HEK293 (cell line): Measurements from ENCODE around the gene HSD17B12.
"Not testable (repeated sequence)": the region's sequence is repeated elsewhere in the genome, so short reads cannot be mapped to it uniquely, and the experiment has no call there.

Source experiments
- CTCF ChIA-PET: fragments of 350-600 bp; formaldehyde crosslinking; extraction: SDS; loops from one replicate; lab custom pipeline; 2021; ENCODE audit warnings: antibody characterized with exemption; lab: Yijun Ruan, JAX
- POLR2A ChIA-PET: fragments of 300-600 bp; formaldehyde crosslinking; extraction: SDS; loops from one replicate; lab custom pipeline; 2020; ENCODE audit warnings: antibody characterized with exemption, inconsistent platforms; lab: Yijun Ruan, JAX
- H3K27ac ChIP-seq: fragments of 200-500 bp; sonication (Bioruptor generic); 2 replicates; pipeline ENCODE4 v1.5.1; 2014; ENCODE audit warnings: low read depth, low read length, control low read depth, inconsistent platforms; ENCODE audit errors: extremely low read depth
- H3K36me3 ChIP-seq, 2 experiments: fragments of 200-500 bp in 1 of 2; sonication (Bioruptor generic) in 1 of 2; 1 replicate in 1 of 2; 2 replicates in 1 of 2; pipeline ENCODE4 v1.5.1; 2014 to 2017; ENCODE audit warnings: inconsistent platforms in 2 of 2, low read length in 2 of 2; ENCODE audit not compliant: control insufficient read depth in 2 of 2, insufficient read depth in 1 of 2
- H3K4me1 ChIP-seq: fragments of 200-500 bp; sonication (Bioruptor generic); 2 replicates; pipeline ENCODE4 v1.5.1; 2014; ENCODE audit warnings: mild to moderate bottlenecking, low read length, inconsistent platforms; ENCODE audit not compliant: control insufficient read depth, insufficient read depth
- H3K4me3 ChIP-seq: 2 replicates; pipeline ENCODE4 v1.5.1; 2011; ENCODE audit warnings: low read depth, mild to moderate bottlenecking, control low read depth, low read length, moderate library complexity
- H3K9me3 ChIP-seq: fragments of 200-500 bp; sonication (Bioruptor generic); 2 replicates; pipeline ENCODE4 v1.5.1; 2014; ENCODE audit warnings: low read depth, low read length, inconsistent platforms; ENCODE audit not compliant: control insufficient read depth, insufficient read depth
- KLF16 ChIP-seq: fragments of 450-650 bp; formaldehyde crosslinking; IDR thresholded peaks from 2 replicates; pipeline ENCODE4 v1.5.1; 2017; ENCODE audit warnings: missing biosample characterization, missing genetic modification characterization
- YY2 ChIP-seq: fragments of 450-650 bp; formaldehyde crosslinking; IDR thresholded peaks from 2 replicates; pipeline ENCODE4 v1.5.1; 2016; ENCODE audit warnings: missing biosample characterization, missing genetic modification characterization
- ZBTB1 ChIP-seq: fragments of 450-650 bp; formaldehyde crosslinking; IDR thresholded peaks from 2 replicates; pipeline ENCODE4 v1.5.1; 2016; ENCODE audit warnings: missing biosample characterization, missing genetic modification characterization
- ZBTB7A ChIP-seq: fragments of 450-650 bp; formaldehyde crosslinking; IDR thresholded peaks from 2 replicates; pipeline ENCODE4 v1.5.1; 2016; ENCODE audit warnings: low read depth, missing biosample characterization, missing genetic modification characterization
- ZFP41 ChIP-seq: fragments of 450-650 bp; formaldehyde crosslinking; IDR thresholded peaks from 2 replicates; pipeline ENCODE4 v1.5.1; 2016; ENCODE audit warnings: missing biosample characterization, missing genetic modification characterization, borderline replicate concordance
- ZNF16 ChIP-seq: fragments of 450-650 bp; formaldehyde crosslinking; IDR thresholded peaks from 2 replicates; pipeline ENCODE4 v1.5.1; 2016; ENCODE audit warnings: low read depth, missing biosample characterization, missing genetic modification characterization
- ZNF169 ChIP-seq: fragments of 450-650 bp; formaldehyde crosslinking; IDR thresholded peaks from 2 replicates; pipeline ENCODE4 v1.5.1; 2016; ENCODE audit warnings: missing biosample characterization, missing genetic modification characterization
- ZNF2 ChIP-seq: fragments of 450-650 bp; formaldehyde crosslinking; IDR thresholded peaks from 2 replicates; pipeline ENCODE4 v1.5.1; 2016; ENCODE audit warnings: missing biosample characterization, missing genetic modification characterization
- ZNF248 ChIP-seq: fragments of 450-650 bp; formaldehyde crosslinking; IDR thresholded peaks from 2 replicates; pipeline ENCODE4 v1.5.1; 2017; ENCODE audit warnings: missing biosample characterization, missing genetic modification characterization
- ZNF292 ChIP-seq: fragments of 450-650 bp; formaldehyde crosslinking; IDR thresholded peaks from 2 replicates; pipeline ENCODE4 v1.5.1; 2016; ENCODE audit warnings: low read depth, missing biosample characterization, missing genetic modification characterization, borderline replicate concordance
- ZNF341 ChIP-seq: fragments of 450-650 bp; formaldehyde crosslinking; IDR thresholded peaks from 2 replicates; pipeline ENCODE4; 2016; ENCODE audit warnings: low read depth, missing biosample characterization, missing genetic modification characterization
- ZNF350 ChIP-seq: fragments of 450-650 bp; formaldehyde crosslinking; IDR thresholded peaks from 2 replicates; pipeline ENCODE4 v1.5.0; 2017; ENCODE audit warnings: missing biosample characterization, mild to moderate bottlenecking, missing genetic modification characterization
- ZNF514 ChIP-seq: fragments of 450-650 bp; formaldehyde crosslinking; IDR thresholded peaks from 2 replicates; pipeline ENCODE4 v1.5.1; 2016; ENCODE audit warnings: missing biosample characterization, missing genetic modification characterization
- ZNF549 ChIP-seq: fragments of 450-650 bp; IDR thresholded peaks from 2 replicates; pipeline ENCODE4 v1.5.1; 2018; ENCODE audit warnings: missing biosample characterization, missing genetic modification characterization, mild to moderate bottlenecking, inconsistent platforms, moderate library complexity
- ZNF555 ChIP-seq: fragments of 450-650 bp; formaldehyde crosslinking; conservative IDR thresholded peaks from 2 replicates; pipeline ENCODE4 v1.5.1; 2017; ENCODE audit warnings: missing biosample characterization, mild to moderate bottlenecking, missing genetic modification characterization, inconsistent platforms
- ZNF560 ChIP-seq: fragments of 450-650 bp; formaldehyde crosslinking; IDR thresholded peaks from 2 replicates; pipeline ENCODE4 v1.5.1; 2017; ENCODE audit warnings: missing biosample characterization, missing genetic modification characterization, borderline replicate concordance
- ZNF571 ChIP-seq: fragments of 450-650 bp; formaldehyde crosslinking; IDR thresholded peaks from 2 replicates; pipeline ENCODE4 v1.5.0; 2017; ENCODE audit warnings: missing biosample characterization, missing genetic modification characterization
- ZNF585B ChIP-seq: fragments of 450-650 bp; formaldehyde crosslinking; IDR thresholded peaks from 2 replicates; pipeline ENCODE4 v1.5.1; 2016; ENCODE audit warnings: missing biosample characterization, missing genetic modification characterization
- ZSCAN23 ChIP-seq: fragments of 450-650 bp; formaldehyde crosslinking; IDR thresholded peaks from 2 replicates; pipeline ENCODE4 v1.5.1; 2016; ENCODE audit warnings: missing biosample characterization, missing genetic modification characterization
- TF ChIP-seq, protein P1 (sequence below): fragments of 450-650 bp; formaldehyde crosslinking; IDR thresholded peaks from 2 replicates; pipeline ENCODE4 v1.5.1; 2016; ENCODE audit warnings: missing biosample characterization, missing genetic modification characterization
- TF ChIP-seq, protein P2 (sequence below): fragments of 450-650 bp; formaldehyde crosslinking; IDR thresholded peaks from 2 replicates; pipeline ENCODE4 v1.5.1; 2017; ENCODE audit warnings: missing biosample characterization, mild to moderate bottlenecking, missing genetic modification characterization, moderate library complexity
- TF ChIP-seq, protein P3 (sequence below): fragments of 450-650 bp; formaldehyde crosslinking; IDR thresholded peaks from 2 replicates; pipeline ENCODE4 v1.5.1; 2016; ENCODE audit warnings: missing biosample characterization, missing genetic modification characterization
- TF ChIP-seq, protein P4 (sequence below): fragments of 450-650 bp; formaldehyde crosslinking; IDR thresholded peaks from 2 replicates; pipeline ENCODE4 v1.5.1; 2016; ENCODE audit warnings: missing biosample characterization, missing genetic modification characterization
- TF ChIP-seq, protein P5 (sequence below): fragments of 450-650 bp; formaldehyde crosslinking; IDR thresholded peaks from 2 replicates; pipeline ENCODE4 v1.5.1; 2016; ENCODE audit warnings: missing biosample characterization, missing genetic modification characterization

Gene HSD17B12

DNA sequence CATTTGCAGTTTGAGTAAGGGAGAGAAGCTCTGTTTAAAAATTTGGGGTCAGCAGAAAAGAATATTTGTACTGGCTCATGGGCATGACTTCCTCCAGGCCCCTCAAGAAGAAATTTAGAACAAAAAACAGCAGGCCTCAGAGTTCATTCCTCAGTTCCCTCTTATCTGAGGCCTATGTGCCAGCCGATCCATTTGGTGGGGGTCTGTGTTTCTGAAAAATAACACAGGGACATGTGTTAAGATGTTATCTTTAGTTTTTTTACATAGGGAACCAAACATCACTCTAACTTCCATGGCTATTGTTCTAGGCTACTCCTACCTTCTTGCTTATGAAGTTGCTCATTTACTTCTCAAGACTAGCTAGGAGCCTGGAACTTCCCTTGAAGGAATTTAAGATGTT lies 16.2 kb upstream of the HSD17B12 start:
- Histone ChIP-seq H3K4me1 (no peaks in the 10 kb centered on the region), H3K9me3 (no peaks in the 10 kb centered on the region), H3K27ac (no peak overlapping the region), H3K36me3 (no peaks in the 10 kb centered on the region), H3K4me3 (no peak overlapping the region)
- CTCF ChIA-PET = interaction anchor here (0.9 to 1.3 kb wide), 3 partner anchors 16 to 97 kb away, joined by 3 to 4 read pairs (median 4); no protein-coding TSS in a partner anchor
- POLR2A ChIA-PET = no interaction called here
- TF ChIP-seq ZNF585B (tag by site-specific recombination) (no peak), ZSCAN23 (tag by site-specific recombination) (no peak), YY2 (no peak), ZNF341 (tag by site-specific recombination) (no peak), ZNF571 (tag by site-specific recombination) (no peak), ZNF292 (no peak), ZNF16 (no peak), ZNF350 (tag by site-specific recombination) (no peak), ZNF549 (tag by site-specific recombination) (no peak), ZNF514 (tag by site-specific recombination) (no peak), ZNF248 (no peak)
- TF ChIP-seq, protein P1, sequence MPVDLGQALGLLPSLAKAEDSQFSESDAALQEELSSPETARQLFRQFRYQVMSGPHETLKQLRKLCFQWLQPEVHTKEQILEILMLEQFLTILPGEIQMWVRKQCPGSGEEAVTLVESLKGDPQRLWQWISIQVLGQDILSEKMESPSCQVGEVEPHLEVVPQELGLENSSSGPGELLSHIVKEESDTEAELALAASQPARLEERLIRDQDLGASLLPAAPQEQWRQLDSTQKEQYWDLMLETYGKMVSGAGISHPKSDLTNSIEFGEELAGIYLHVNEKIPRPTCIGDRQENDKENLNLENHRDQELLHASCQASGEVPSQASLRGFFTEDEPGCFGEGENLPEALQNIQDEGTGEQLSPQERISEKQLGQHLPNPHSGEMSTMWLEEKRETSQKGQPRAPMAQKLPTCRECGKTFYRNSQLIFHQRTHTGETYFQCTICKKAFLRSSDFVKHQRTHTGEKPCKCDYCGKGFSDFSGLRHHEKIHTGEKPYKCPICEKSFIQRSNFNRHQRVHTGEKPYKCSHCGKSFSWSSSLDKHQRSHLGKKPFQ (tag by site-specific recombination) = no peak
- TF ChIP-seq, protein P2, sequence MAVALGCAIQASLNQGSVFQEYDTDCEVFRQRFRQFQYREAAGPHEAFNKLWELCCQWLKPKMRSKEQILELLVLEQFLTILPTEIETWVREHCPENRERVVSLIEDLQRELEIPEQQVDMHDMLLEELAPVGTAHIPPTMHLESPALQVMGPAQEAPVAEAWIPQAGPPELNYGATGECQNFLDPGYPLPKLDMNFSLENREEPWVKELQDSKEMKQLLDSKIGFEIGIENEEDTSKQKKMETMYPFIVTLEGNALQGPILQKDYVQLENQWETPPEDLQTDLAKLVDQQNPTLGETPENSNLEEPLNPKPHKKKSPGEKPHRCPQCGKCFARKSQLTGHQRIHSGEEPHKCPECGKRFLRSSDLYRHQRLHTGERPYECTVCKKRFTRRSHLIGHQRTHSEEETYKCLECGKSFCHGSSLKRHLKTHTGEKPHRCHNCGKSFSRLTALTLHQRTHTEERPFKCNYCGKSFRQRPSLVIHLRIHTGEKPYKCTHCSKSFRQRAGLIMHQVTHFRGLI = no peak
- TF ChIP-seq, protein P3, sequence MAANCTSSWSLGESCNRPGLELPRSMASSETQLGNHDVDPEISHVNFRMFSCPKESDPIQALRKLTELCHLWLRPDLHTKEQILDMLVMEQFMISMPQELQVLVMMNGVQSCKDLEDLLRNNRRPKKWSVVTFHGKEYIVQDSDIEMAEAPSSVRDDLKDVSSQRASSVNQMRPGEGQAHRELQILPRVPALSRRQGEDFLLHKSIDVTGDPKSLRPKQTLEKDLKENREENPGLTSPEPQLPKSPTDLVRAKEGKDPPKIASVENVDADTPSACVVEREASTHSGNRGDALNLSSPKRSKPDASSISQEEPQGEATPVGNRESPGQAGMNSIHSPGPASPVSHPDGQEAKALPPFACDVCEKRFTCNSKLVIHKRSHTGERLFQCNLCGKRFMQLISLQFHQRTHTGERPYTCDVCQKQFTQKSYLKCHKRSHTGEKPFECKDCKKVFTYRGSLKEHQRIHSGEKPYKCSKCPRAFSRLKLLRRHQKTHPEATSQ = no peak

DNA sequence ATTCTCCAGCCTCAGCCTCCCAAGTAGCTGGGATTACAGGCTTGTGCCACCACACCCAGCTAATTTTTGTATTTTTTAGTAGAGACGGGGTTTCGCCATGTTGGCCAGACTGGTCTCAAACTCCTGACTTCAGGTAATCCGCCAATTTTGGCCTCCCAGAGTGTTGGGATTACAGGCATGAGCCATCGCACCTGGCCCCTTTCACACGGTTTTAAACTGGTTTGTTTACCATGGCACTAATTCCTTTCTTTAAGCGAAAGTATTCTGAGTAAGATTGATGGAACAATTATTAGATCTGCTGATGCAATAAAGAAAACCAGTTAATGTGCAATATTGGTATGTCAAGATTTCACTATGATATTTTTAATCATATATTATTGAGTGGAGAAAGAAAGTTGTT lies 9.3 kb upstream of the HSD17B12 start:
- H3K27ac ChIP-seq, H3K4me3 ChIP-seq, H3K36me3 ChIP-seq, H3K9me3 ChIP-seq, H3K4me1 ChIP-seq, CTCF ChIA-PET: not testable (repeated sequence)
- POLR2A ChIA-PET = interaction anchor here (1.8 kb wide), 1 partner anchor 9 kb away, joined by 7 read pairs; the partner anchor contains the start of gene HSD17B12

DNA sequence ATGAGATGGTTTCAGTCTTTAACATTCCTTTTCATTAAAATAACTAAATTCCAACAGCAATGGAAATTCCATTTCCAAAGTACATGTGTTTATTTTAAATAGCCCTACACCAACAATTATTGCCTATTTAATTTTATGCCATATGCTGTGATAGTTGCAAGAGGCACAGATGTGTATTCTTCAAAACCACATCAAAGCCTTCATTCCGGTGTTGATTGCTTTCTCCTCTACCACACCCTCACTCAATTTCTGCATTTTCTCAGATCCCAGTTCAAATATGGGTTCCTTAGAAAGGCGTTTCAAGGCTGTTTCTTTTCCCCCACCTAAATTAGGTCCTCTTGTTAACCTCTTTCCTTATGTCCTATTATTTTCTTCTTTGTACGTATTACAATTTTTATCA lies 6.0 kb upstream of the HSD17B12 start:
- no peaks in the 10 kb centered on the region for H3K4me1 ChIP-seq
- H3K36me3 ChIP-seq = no peaks in the 10 kb centered on the region
- no peaks in the 10 kb centered on the region for H3K9me3 ChIP-seq
- H3K27ac ChIP-seq = no peak overlapping the region
- CTCF ChIA-PET = no interaction called here
- no peak for TF ChIP-seq KLF16 (tag by site-specific recombination)
- H3K4me3 ChIP-seq = no peak overlapping the region
- POLR2A ChIA-PET = no interaction called here

DNA sequence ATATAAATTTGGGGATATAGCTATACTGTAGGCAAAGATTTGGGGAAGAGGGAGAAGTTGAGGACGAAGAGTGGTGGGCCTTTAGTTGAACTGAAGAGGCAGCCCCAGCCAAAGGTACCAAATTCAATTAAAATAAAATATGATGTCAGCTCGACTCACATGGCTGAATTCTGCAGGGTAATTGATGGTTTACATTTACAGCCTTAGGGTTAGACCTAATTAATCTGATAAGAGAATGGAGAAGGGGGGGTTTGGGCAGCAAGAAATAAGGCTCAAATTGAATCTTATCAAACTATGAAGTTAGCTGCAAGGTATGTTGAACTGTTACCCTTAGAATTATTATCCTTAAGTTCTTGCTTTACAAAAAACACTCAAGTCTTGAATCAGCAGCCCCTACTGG lies 3.6 kb upstream of the HSD17B12 start:
- H3K4me3 ChIP-seq = no peak overlapping the region
- ChIA-PET CTCF (no interaction called here), POLR2A (no interaction called here)
- H3K4me1 ChIP-seq = no peaks in the 10 kb centered on the region
- H3K36me3 ChIP-seq = no peaks in the 10 kb centered on the region
- H3K9me3 ChIP-seq = no peaks in the 10 kb centered on the region
- H3K27ac ChIP-seq = no peak overlapping the region
- TF ChIP-seq ZNF2 (tag by site-specific recombination) = no peak
- no peak for TF ChIP-seq ZNF560 (tag by site-specific recombination)
- no peak for TF ChIP-seq ZFP41 (tag by site-specific recombination)
- no peak for TF ChIP-seq ZBTB1 (tag by site-specific recombination)
- TF ChIP-seq, protein P4, sequence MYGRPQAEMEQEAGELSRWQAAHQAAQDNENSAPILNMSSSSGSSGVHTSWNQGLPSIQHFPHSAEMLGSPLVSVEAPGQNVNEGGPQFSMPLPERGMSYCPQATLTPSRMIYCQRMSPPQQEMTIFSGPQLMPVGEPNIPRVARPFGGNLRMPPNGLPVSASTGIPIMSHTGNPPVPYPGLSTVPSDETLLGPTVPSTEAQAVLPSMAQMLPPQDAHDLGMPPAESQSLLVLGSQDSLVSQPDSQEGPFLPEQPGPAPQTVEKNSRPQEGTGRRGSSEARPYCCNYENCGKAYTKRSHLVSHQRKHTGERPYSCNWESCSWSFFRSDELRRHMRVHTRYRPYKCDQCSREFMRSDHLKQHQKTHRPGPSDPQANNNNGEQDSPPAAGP (tag by site-specific recombination) = no peak
- no peak for TF ChIP-seq ZNF555 (tag by site-specific recombination)
- TF ChIP-seq ZNF169 (tag by site-specific recombination) = no peak
- TF ChIP-seq, protein P5, sequence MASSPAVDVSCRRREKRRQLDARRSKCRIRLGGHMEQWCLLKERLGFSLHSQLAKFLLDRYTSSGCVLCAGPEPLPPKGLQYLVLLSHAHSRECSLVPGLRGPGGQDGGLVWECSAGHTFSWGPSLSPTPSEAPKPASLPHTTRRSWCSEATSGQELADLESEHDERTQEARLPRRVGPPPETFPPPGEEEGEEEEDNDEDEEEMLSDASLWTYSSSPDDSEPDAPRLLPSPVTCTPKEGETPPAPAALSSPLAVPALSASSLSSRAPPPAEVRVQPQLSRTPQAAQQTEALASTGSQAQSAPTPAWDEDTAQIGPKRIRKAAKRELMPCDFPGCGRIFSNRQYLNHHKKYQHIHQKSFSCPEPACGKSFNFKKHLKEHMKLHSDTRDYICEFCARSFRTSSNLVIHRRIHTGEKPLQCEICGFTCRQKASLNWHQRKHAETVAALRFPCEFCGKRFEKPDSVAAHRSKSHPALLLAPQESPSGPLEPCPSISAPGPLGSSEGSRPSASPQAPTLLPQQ = no peak
- no peak for TF ChIP-seq ZNF549 (tag by site-specific recombination)
- no peak for TF ChIP-seq ZBTB7A (tag by site-specific recombination)
